Gastrocnemius medialis (tissue), 4 donors: ENCODE measurements around the gene ZNF768. TPM values are rescaled to one million over a fixed set of nuclear protein-coding genes. Genes with fewer than 3 reads are reported as not detected.
A peak's percentile ranks its signal among the peaks of the same experiment; 100 is the strongest.

Experiments used
- ATAC-seq, 2 donors: fragments of 150-250 bp; one replicate each; pipeline ENCODE4 v1.9.1; 2016
- DNase-seq, 2 donors: peaks; one replicate each; pipeline ENCODE4 v3.0.0-alpha.2; 2019
- H3K27ac ChIP-seq, 4 donors: fragments of 200-600 bp; sonication (generic); 1 replicate in 1 of 4; 2 replicates in 3 of 4; pipeline ENCODE4 v1.5.1; 2016 to 2018; ENCODE audit warnings: mild to moderate bottlenecking in 2 of 4, moderate library complexity in 1 of 4
- H3K27me3 ChIP-seq, 3 donors: fragments of 200-600 bp; sonication (generic) in 2 of 3; 1 replicate in 1 of 3; 2 replicates in 2 of 3; pipeline versions ENCODE4 v1.5.1 to v1.6.0; 2016 to 2019; ENCODE audit warnings: mild to moderate bottlenecking in 1 of 3, moderate library complexity in 1 of 3
- H3K36me3 ChIP-seq, 2 donors: fragments of 200-600 bp; sonication (generic) in 1 of 2; one replicate each; pipeline ENCODE4 v1.5.1; 2017 to 2018
- H3K4me1 ChIP-seq, 2 donors: fragments of 200-600 bp; sonication (generic) in 1 of 2; one replicate each; pipeline ENCODE4 v1.5.1; 2016 to 2017; ENCODE audit warnings: mild to moderate bottlenecking in 2 of 2
- H3K4me3 ChIP-seq, 4 donors: fragments of 200-600 bp; sonication (generic) in 3 of 4; 1 replicate in 1 of 4; 2 replicates in 3 of 4; pipeline ENCODE4 v1.5.1; 2016 to 2019; ENCODE audit warnings: mild to moderate bottlenecking in 2 of 4
- H3K9me3 ChIP-seq, 3 donors: fragments of 200-600 bp; sonication (generic) in 2 of 3; 1 replicate in 1 of 3; 2 replicates in 2 of 3; pipeline ENCODE4 v1.5.1; 2016 to 2019
- POLR2A ChIP-seq, 2 donors: fragments of 450-650 bp; IDR thresholded peaks; one replicate each; pipeline ENCODE4 v1.6.1; 2017; ENCODE audit warnings: antibody characterized with exemption in 2 of 2, mild to moderate bottlenecking in 2 of 2, moderate library complexity in 2 of 2
- in situ Hi-C, 4 donors: fragments of 200-750 bp; cut with MboI; loops; one replicate each; pipeline versions ENCODE4 v1.15.0 to v1.8.0; 2017; ENCODE audit warnings: low sequenced_read_pairs in 4 of 4
- intact Hi-C: fragments of 100-400 bp; cut with DNase I; formaldehyde crosslinking; loops from one replicate; pipeline ENCODE4 v1.15.1; 2023; ENCODE audit warnings: low total_unique reads
- total RNA-seq, 4 donors: library from RNA; depleted of rRNA; stranded (reverse); fragments of >200 nt; gene quantifications; one replicate each; pipeline versions ENCODE4 v1.1.0 to v1.2.3, GENCODE V29; 2016
- TF ChIP-seq, protein P1 (sequence below), 5 experiments: fragments of 450-650 bp in 3 of 5; fragments of 200-600 bp in 2 of 5; sonication (generic) in 2 of 5; IDR thresholded peaks in 4 of 5; conservative IDR thresholded peaks in 1 of 5; 1 replicate in 4 of 5; 2 replicates in 1 of 5; pipeline ENCODE4 v1.5.1; 2016 to 2019; ENCODE audit warnings: antibody characterized with exemption in 5 of 5, mild to moderate bottlenecking in 3 of 5, moderate library complexity in 3 of 5

ZNF768 gene
- total RNA-seq, 4 donors from 2014 or later, result 39.8 to 118 (median 69.8) TPM

- Histone ChIP-seq H3K36me3 (peaks cover 0 to 10% of the 10 kb centered on the region in 2 donors), H3K9me3 (no peaks in the 10 kb centered on the region), H3K27me3 (no peaks in the 10 kb centered on the region), H3K4me3 (no peak overlapping the region), H3K4me1 (peaks cover 34 to 40% of the 10 kb centered on the region in 2 donors), H3K27ac (peak overlapping the region in 3 of 4 donors; percentile 30 to 96 (median 43))
- ATAC-seq (no peak), DNase-seq (no peak)
- intact Hi-C loops (loop anchor here (10.0 kb wide), 1 partner anchor 536 kb away; the partner anchor contains the start of genes HIRIP3 and INO80E), in situ Hi-C loops (loop anchor here in 2 of 4 donors (10.0 kb wide), 2 partner anchors 86 to 96 kb away; partner anchors contain the start of genes DCTPP1 (in 1 of the 2) and SEPHS2 (in 1 of the 2))
- TF ChIP-seq, protein P1, sequence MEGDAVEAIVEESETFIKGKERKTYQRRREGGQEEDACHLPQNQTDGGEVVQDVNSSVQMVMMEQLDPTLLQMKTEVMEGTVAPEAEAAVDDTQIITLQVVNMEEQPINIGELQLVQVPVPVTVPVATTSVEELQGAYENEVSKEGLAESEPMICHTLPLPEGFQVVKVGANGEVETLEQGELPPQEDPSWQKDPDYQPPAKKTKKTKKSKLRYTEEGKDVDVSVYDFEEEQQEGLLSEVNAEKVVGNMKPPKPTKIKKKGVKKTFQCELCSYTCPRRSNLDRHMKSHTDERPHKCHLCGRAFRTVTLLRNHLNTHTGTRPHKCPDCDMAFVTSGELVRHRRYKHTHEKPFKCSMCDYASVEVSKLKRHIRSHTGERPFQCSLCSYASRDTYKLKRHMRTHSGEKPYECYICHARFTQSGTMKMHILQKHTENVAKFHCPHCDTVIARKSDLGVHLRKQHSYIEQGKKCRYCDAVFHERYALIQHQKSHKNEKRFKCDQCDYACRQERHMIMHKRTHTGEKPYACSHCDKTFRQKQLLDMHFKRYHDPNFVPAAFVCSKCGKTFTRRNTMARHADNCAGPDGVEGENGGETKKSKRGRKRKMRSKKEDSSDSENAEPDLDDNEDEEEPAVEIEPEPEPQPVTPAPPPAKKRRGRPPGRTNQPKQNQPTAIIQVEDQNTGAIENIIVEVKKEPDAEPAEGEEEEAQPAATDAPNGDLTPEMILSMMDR (IDR thresholded peaks at IDR 0.05 in 4 of 5, conservative IDR thresholded peaks at IDR 0.05 in 1 of 5), result no peak
- no peak for TF ChIP-seq POLR2A (IDR thresholded peaks at IDR 0.05)
Measured at GRCh38 chr16:30530163-30531037, 4.0 kb upstream of the ZNF768 start.

GRCh38 chr16:30528799-30529457 lies 2.6 kb upstream of the ZNF768 start:
- no peaks in the 10 kb centered on the region for H3K27me3 ChIP-seq
- in situ Hi-C loops (loop anchor here in 2 of 4 donors (10.0 kb wide), 1 partner anchor 94 kb away; the partner anchor contains the start of gene DCTPP1 (in 2 of the 2)), intact Hi-C loops (loop anchor here (5.0 to 10.0 kb wide), 2 partner anchors 543 to 714 kb away; partner anchors contain the start of genes PAGR1, PRRT2, ZNF646 and ZNF668)
- H3K4me3 ChIP-seq, result no peak overlapping the region
- ATAC-seq (no peak), DNase-seq (no peak)
- TF ChIP-seq POLR2A (IDR thresholded peaks at IDR 0.05), result no peak
- TF ChIP-seq, protein P1 (IDR thresholded peaks at IDR 0.05 in 4 of 5, conservative IDR thresholded peaks at IDR 0.05 in 1 of 5), result no peak
- H3K4me1 ChIP-seq, result peaks cover 31 to 47% of the 10 kb centered on the region in 2 donors
- H3K27ac ChIP-seq, result peak overlapping the region; percentile 96 to 100 (median 97)
- H3K9me3 ChIP-seq, result no peaks in the 10 kb centered on the region
- peaks cover 0 to 20% of the 10 kb centered on the region in 2 donors for H3K36me3 ChIP-seq

DNA sequence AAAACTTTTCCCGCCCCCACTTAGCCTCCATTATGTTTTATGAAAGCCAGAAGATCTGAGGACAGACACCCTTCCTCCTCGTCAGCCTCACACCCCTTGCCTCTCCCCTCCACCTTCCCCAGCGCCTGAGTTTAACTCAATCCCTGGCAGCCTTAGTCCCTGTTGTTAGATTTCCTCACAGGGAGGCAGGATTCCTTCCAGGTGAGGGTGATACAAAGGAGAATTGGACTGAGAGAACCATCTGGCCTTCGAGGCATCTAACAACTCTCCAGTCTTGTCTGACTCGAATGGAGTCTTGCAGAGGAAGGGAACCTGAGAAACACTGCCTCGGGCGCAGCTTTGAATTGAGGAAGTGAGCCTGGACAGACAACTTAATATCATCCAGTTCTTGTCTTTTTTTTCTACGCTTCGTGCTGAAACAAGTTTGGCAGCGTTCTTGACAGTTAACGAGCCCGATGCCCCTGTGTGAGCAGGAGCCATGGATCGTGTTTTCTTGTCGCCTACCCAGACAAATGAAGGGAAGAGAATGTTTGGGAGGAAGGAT lies 1.3 kb upstream of the ZNF768 start:
- TF ChIP-seq, protein P1 (IDR thresholded peaks at IDR 0.05 in 4 of 5, conservative IDR thresholded peaks at IDR 0.05 in 1 of 5), result no peak
- no peak for TF ChIP-seq POLR2A (IDR thresholded peaks at IDR 0.05)
- ATAC-seq (peak in 1 of 2 donors; percentile 4), DNase-seq (no peak)
- Histone ChIP-seq H3K27ac (peak overlapping the region; percentile 96 to 100 (median 97)), H3K27me3 (no peaks in the 10 kb centered on the region), H3K4me1 (peaks cover 20 to 37% of the 10 kb centered on the region in 2 donors), H3K36me3 (peaks cover 0 to 18% of the 10 kb centered on the region in 2 donors), H3K9me3 (no peaks in the 10 kb centered on the region), H3K4me3 (peak overlapping the region; percentile 51 to 91 (median 86))
- in situ Hi-C loops, result loop anchor here in 2 of 4 donors (10.0 kb wide), 1 partner anchor 93 kb away; the partner anchor contains the start of gene DCTPP1 (in 2 of the 2)
- intact Hi-C loops, result loop anchor here (1.0 to 10.0 kb wide), 6 partner anchors 31 to 713 kb away; partner anchors contain the start of genes DCTPP1, PAGR1, PRRT2 and SEPHS2
